HepG2 (cell line): ENCODE results near the gene ZFP14. TPM values are rescaled to one million over a fixed set of nuclear protein-coding genes. Genes with fewer than 3 reads are reported as not detected.

Experiments used
- ARID5B ChIP-seq: IDR thresholded peaks from 2 replicates; pipeline ENCODE4 v1.4.0; 2020; ENCODE audit warnings: mild to moderate bottlenecking, missing genetic modification reagents
- CBX1 ChIP-seq: IDR thresholded peaks from one replicate; pipeline ENCODE4 v1.6.1; 2016; ENCODE audit warnings: antibody characterized with exemption, low read depth
- DZIP1 ChIP-seq: sonication (generic); formaldehyde crosslinking; IDR thresholded peaks from 2 replicates; pipeline ENCODE4 v1.5.0; 2020; ENCODE audit warnings: mild to moderate bottlenecking, missing genetic modification reagents
- ETV5 ChIP-seq: IDR thresholded peaks from 2 replicates; pipeline ENCODE4 v1.6.1; 2018; ENCODE audit warnings: missing biosample characterization, missing genetic modification reagents, inconsistent platforms, borderline replicate concordance
- FOXP4 ChIP-seq: sonication (generic); formaldehyde crosslinking; IDR thresholded peaks from 2 replicates; pipeline ENCODE4 v1.4.0; 2020; ENCODE audit warnings: missing genetic modification reagents
- HHEX ChIP-seq: IDR thresholded peaks from 2 replicates; pipeline ENCODE4 v1.6.1; 2016; ENCODE audit warnings: control low read depth
- HIC2 ChIP-seq: sonication (generic); formaldehyde crosslinking; IDR thresholded peaks from 2 replicates; pipeline ENCODE4 v1.9.0; 2022; ENCODE audit warnings: low read depth, missing genetic modification reagents
- MIXL1 ChIP-seq: IDR thresholded peaks from 2 replicates; pipeline ENCODE4 v1.6.1; 2016
- POLR2A ChIP-seq, 2 experiments: IDR thresholded peaks; 2 replicates each; pipeline ENCODE4 v1.6.1; 2011; ENCODE audit warnings: low read depth in 2 of 2, low read length in 2 of 2, mild to moderate bottlenecking in 1 of 2, moderate library complexity in 1 of 2; ENCODE audit not compliant: insufficient read depth in 1 of 2
- RBAK ChIP-seq: sonication (generic); formaldehyde crosslinking; IDR thresholded peaks from 2 replicates; pipeline ENCODE4 v1.5.1; 2020; ENCODE audit warnings: mild to moderate bottlenecking, missing genetic modification reagents
- RNF2 ChIP-seq: fragments of 450-650 bp; conservative IDR thresholded peaks from 2 replicates; pipeline ENCODE4 v1.6.1; 2016; ENCODE audit warnings: low read depth
- SP5 ChIP-seq: IDR thresholded peaks from 2 replicates; pipeline ENCODE4 v1.6.1; 2016; ENCODE audit warnings: low read depth, borderline replicate concordance
- ZFP37 ChIP-seq: sonication (generic); formaldehyde crosslinking; IDR thresholded peaks from 2 replicates; pipeline ENCODE4 v1.4.0; 2020; ENCODE audit warnings: missing genetic modification reagents, borderline replicate concordance
- ZNF234 ChIP-seq: sonication (generic); formaldehyde crosslinking; conservative IDR thresholded peaks from 2 replicates; pipeline ENCODE4 v1.5.1; 2020; ENCODE audit warnings: mild to moderate bottlenecking, missing genetic modification reagents
- ZNF354B ChIP-seq: sonication (generic); formaldehyde crosslinking; IDR thresholded peaks from 2 replicates; pipeline ENCODE4 v1.8.0; 2022; ENCODE audit warnings: mild to moderate bottlenecking, missing genetic modification reagents
- ZNF577 ChIP-seq: sonication (generic); formaldehyde crosslinking; IDR thresholded peaks from 2 replicates; pipeline ENCODE4 v1.4.0; 2020; ENCODE audit warnings: mild to moderate bottlenecking, low read depth, missing genetic modification reagents, borderline replicate concordance
- ZNF670 ChIP-seq: sonication (generic); formaldehyde crosslinking; IDR thresholded peaks from 2 replicates; pipeline ENCODE4 v1.8.0; 2022; ENCODE audit warnings: mild to moderate bottlenecking, missing genetic modification reagents, borderline replicate concordance
- ZZZ3 ChIP-seq: sonication (generic); formaldehyde crosslinking; IDR thresholded peaks from 2 replicates; pipeline ENCODE4 v1.4.0; 2020; ENCODE audit warnings: missing genetic modification reagents, mild to moderate bottlenecking, borderline replicate concordance
- polyA plus RNA-seq, 8 experiments: library from polyadenylated mRNA; depleted of rRNA in 3 of 8; stranded (reverse) in 7 of 8; unstranded in 1 of 8; fragments of >200 nt; fragmentation: Illumina TruSeq in 4 of 8; extraction: Trizol in 4 of 8; gene quantifications; 2 replicates each; pipeline versions ENCODE4 v1.2.1 to v1.2.3, GENCODE V29; 2011 to 2016; ENCODE audit warnings: low read depth in 4 of 8, missing spikeins in 1 of 8, mixed read lengths in 1 of 8; ENCODE audit not compliant: insufficient read depth in 1 of 8
- total RNA-seq, 5 experiments: library from RNA; depleted of rRNA; stranded (reverse); fragments of >200 nt; fragmentation: Illumina TruSeq; extraction: Trizol; gene quantifications; 2 replicates each; pipeline ENCODE4 v1.2.3, GENCODE V29; 2016; ENCODE audit warnings: low read depth in 1 of 5

The ZFP14 gene
- total and polyA plus RNA-seq, 2 of the 13 experiments (the other 11 are each of a cell fraction or from before 2014, with no cell fraction given): 2.0 to 5.0 TPM

- TF ChIP-seq ZNF234 (CRISPR knock-in tag) (no peak), ZFP37 (no peak; the same call in 1 of the 2 replicates), ZNF577 (CRISPR knock-in tag) (no peak), DZIP1 (no peak), ARID5B (CRISPR knock-in tag) (no peak; the same call in 1 of the 2 replicates), HIC2 (no peak), RBAK (CRISPR knock-in tag) (no peak), POLR2A (IDR thresholded peaks at IDR 0.05; ENCODE audit: insufficient read depth in 1 of 2, low read depth in 2 of 2, low read length in 2 of 2) (peak; percentile 70 to 86), MIXL1 (CRISPR knock-in tag) (peak; percentile 41; the same call in 1 of the 2 replicates), ZNF670 (CRISPR knock-in tag) (no peak; the same call in 1 of the 2 replicates), RNF2 (no peak), CBX1 (no peak), ETV5 (CRISPR knock-in tag) (peak; percentile 79), HHEX (no peak), ZNF354B (CRISPR knock-in tag) (no peak), ZZZ3 (CRISPR knock-in tag) (no peak), SP5 (CRISPR knock-in tag) (no peak), FOXP4 (CRISPR knock-in tag) (peak; percentile 53)
Measured at GRCh38 chr19:36378625-36379509, at the start of gene ZFP14 (continued).
